ENCODE results near the gene ZBTB7C.

ZBTB7C gene

DNA sequence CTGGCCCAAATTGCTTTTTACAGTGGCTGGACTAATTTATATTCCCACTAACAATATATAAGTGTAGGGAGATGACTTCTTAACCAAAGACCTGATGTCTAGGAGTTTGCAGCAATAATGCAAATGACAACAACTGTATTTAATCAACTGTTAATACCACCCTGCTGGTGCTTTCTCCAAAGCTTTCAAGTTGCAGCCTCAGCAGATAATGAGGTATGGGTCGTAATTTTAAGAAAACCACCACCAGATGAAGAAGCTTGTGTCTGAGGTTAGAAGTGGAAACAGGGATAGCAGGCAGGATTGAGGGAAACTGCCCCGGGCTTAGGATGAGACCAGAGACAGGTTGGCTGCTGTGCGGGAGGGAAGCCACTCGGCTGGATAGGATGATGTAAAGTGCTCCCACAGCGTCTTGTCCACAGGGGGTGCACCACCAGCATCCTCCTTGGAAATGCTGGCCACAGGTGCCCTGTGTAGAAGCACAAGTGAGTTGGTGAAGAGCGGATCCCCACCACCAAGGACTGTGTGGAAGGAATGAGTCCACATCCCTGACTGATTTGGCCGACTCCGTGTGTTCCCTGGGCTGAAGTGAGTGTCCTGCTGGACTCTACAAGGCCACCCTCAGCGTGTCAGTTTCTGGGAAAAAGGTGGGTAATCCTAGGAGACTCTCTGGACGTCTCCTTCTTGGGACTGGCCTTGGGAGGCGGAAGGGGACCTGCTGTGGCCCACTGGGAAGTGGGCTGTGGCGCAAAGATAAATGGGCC lies 402.6 kb downstream of the ZBTB7C start:
- no peak for TF ChIP-seq Cebpa-rat (IDR thresholded peaks at IDR 0.05)
- no peaks in the 10 kb centered on the region for H3K36me3 ChIP-seq
- no peak overlapping the region for H3K27ac ChIP-seq
- peaks cover 15% of the 10 kb centered on the region; the same call in 1 of the 2 replicates for H3K9me3 ChIP-seq
- H3K4me3 ChIP-seq, result no peak overlapping the region
- peaks cover 7% of the 10 kb centered on the region; the same call in 1 of the 2 replicates for H3K27me3 ChIP-seq
- peaks cover 58% of the 10 kb centered on the region for H3K4me1 ChIP-seq
- 0 out of 2 replicates have a peak, but pooled peaks cover 5% of the 10 kb centered on the region for H4K20me1 ChIP-seq
- H3K9ac ChIP-seq, result no peak overlapping the region
- H3K4me2 ChIP-seq, result no peak overlapping the region

DNA sequence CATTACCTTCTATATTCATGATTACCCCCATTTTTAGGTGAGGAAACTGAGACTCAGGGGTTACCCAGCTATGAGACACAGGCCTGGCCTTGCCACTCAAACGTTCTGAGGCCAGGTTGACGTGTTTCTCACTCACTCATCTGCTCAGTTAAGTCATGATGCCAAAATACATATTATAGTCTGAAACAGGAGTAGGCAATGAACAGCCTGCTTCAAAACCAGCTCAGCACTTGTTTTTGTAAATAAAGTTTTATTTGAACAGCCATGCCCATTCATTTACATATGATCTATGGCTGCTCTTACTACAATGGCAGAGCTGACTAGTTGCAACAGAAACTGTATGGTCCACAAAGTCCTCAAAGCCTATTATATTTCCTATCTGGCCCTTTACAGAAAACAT lies 404.6 kb downstream of the ZBTB7C start:
- H4K20me1 ChIP-seq, result 0 out of 2 replicates have a peak, but pooled peaks cover 5% of the 10 kb centered on the region
- TF ChIP-seq Cebpa-rat (IDR thresholded peaks at IDR 0.05), result no peak
- peak overlapping the region; percentile 70 for H3K4me2 ChIP-seq
- no peaks in the 10 kb centered on the region for H3K36me3 ChIP-seq
- H3K4me3 ChIP-seq, result no peak overlapping the region
- H3K27me3 ChIP-seq, result peaks cover 7% of the 10 kb centered on the region; the same call in 1 of the 2 replicates
- H3K9ac ChIP-seq, result no peak overlapping the region
- H3K4me1 ChIP-seq, result peaks cover 73% of the 10 kb centered on the region
- no peaks in the 10 kb centered on the region for H3K9me3 ChIP-seq
- H3K27ac ChIP-seq, result peak overlapping the region; percentile 75

DNA sequence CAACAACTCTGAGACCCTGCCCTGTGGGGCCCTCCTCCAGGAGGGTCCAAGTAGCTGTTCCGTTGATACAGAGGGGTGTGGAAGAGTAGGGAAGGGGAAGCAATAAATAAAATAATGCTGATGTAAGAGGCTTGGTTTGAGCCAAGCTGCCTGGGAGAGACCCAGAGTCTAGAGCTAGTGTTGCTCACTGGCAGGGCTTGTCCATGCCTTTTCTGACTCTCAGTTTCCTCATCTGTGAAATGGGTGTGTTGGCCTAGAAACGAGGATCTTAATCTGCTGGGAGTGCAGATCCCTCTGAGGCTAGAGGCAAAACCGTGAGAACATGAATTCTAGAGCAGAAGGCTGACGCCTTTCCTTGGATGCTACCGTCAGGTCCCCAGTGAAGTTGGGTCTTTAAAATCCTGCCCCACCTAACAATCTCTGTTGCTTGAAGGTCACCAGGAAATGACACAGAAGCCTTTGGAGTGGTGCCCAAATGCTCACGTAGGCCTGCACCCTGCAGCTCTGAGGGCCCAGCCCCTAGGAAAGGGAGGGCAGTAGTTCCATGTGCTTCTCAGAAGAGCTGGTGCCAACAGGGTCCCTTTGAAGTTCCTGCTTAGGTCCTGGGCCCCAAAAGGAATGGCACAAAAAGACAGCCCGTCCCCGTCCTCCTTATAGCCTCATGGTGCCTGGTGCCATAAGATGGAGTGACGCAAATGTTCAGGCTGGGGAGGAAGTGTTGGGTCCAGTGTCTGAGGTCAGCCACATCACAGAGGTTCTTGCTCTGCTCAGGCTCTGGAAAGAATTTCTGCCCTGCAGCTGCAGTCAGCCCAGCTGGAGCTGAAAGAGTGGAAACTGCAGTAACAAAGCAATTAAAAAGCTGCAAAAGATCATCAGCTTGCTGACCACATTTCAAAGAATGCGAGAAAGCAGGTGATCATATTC lies 405.5 kb downstream of the ZBTB7C start:
- Histone ChIP-seq H3K4me2 (peak overlapping the region; percentile 70), H3K27ac (peak overlapping the region; percentile 75)

GRCh38 chr18:48002933-48003365 lies 406.2 kb downstream of the ZBTB7C start:
- Histone ChIP-seq H3K4me2 (peak overlapping the region; percentile 70), H3K27me3 (no peaks in the 10 kb centered on the region; the same call in 1 of the 2 replicates), H3K4me3 (no peak overlapping the region), H3K9ac (no peak overlapping the region), H4K20me1 (0 out of 2 replicates have a peak, but pooled peaks cover 5% of the 10 kb centered on the region), H3K4me1 (peaks cover 81% of the 10 kb centered on the region), H3K36me3 (no peaks in the 10 kb centered on the region), H3K27ac (peak overlapping the region; percentile 75), H3K9me3 (no peaks in the 10 kb centered on the region)
- no peak; the same call in 1 of the 2 replicates for TF ChIP-seq Cebpa-rat (IDR thresholded peaks at IDR 0.05)

More for the DNA sequence above, 405.5 kb downstream of the ZBTB7C start:
- H3K27me3 ChIP-seq, result peaks cover 3% of the 10 kb centered on the region; the same call in 1 of the 2 replicates
- no peaks in the 10 kb centered on the region for H3K9me3 ChIP-seq
- peak overlapping the region; percentile 40; the same call in 1 of the 2 replicates for H3K9ac ChIP-seq
- H3K4me3 ChIP-seq, result peak overlapping the region; percentile 11; the same call in 1 of the 2 replicates
- no peaks in the 10 kb centered on the region for H3K36me3 ChIP-seq
- peaks cover 79% of the 10 kb centered on the region for H3K4me1 ChIP-seq
- TF ChIP-seq Cebpa-rat (IDR thresholded peaks at IDR 0.05), result peak; percentile 67; the same call in 1 of the 2 replicates
- 0 out of 2 replicates have a peak, but pooled peaks cover 5% of the 10 kb centered on the region for H4K20me1 ChIP-seq

DNA sequence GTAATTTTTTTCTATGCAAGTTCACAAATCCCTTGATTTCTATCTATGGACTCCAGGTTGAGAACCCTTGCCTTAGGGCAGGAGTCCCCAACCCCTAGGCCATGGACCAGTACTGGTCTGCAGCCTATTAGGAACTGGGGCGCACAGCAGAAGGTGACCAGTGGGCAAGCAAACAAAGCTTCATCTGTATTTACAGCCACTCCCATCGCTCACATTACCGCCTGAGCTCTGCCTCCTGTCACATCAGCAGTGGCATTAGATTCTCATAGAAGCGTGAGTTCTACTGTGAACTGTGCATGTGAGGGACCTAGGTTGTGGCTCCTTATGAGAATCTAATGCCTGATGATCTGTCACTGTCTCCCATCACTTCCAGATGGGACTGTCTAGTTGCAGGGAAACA lies 408.5 kb downstream of the ZBTB7C start:
- 0 out of 2 replicates have a peak, but pooled peaks cover 5% of the 10 kb centered on the region for H4K20me1 ChIP-seq

DNA sequence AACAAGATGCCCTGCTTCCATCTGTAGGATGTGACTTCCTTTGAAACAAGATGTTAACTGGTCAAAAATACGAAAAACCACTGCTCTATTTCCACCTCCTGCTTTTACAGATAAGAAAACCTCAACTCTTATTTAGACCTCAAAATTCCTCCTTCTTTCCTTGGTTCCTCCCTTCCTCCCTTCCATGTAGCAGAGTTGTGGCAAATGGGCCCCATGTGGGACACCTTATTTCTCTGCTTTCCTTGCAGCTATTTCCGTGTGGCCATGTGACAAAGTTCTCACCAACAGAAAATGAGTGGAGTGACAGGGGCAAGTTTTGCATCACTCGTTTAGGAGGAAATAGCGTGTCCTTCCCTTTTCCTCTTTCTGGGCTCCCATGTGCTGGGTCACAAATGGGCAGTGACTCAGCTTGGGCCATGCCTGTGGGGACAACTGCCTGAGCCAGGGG lies 409.4 kb downstream of the ZBTB7C start:
- no peak for TF ChIP-seq Cebpa-rat (IDR thresholded peaks at IDR 0.05)
- H3K27me3 ChIP-seq, result no peaks in the 10 kb centered on the region
- 0 out of 2 replicates have a peak, but pooled peaks cover 5% of the 10 kb centered on the region for H4K20me1 ChIP-seq
- H3K9ac ChIP-seq, result no peak overlapping the region
- H3K27ac ChIP-seq, result peak overlapping the region; percentile 40
- H3K9me3 ChIP-seq, result peaks cover 5% of the 10 kb centered on the region; the same call in 1 of the 2 replicates
- peaks cover 90% of the 10 kb centered on the region for H3K4me1 ChIP-seq
- no peak overlapping the region for H3K4me3 ChIP-seq
- H3K4me2 ChIP-seq, result peak overlapping the region; percentile 81
- no peaks in the 10 kb centered on the region for H3K36me3 ChIP-seq

More for the DNA sequence above, 408.5 kb downstream of the ZBTB7C start:
- TF ChIP-seq Cebpa-rat (IDR thresholded peaks at IDR 0.05), result no peak
- H3K4me3 ChIP-seq, result no peak overlapping the region
- H3K36me3 ChIP-seq, result no peaks in the 10 kb centered on the region
- H3K4me2 ChIP-seq, result peak overlapping the region; percentile 11; the same call in 1 of the 2 replicates
- no peak overlapping the region for H3K27ac ChIP-seq
- peaks cover 5% of the 10 kb centered on the region; the same call in 1 of the 2 replicates for H3K9me3 ChIP-seq
- peaks cover 92% of the 10 kb centered on the region for H3K4me1 ChIP-seq
- no peak overlapping the region for H3K9ac ChIP-seq
- no peaks in the 10 kb centered on the region for H3K27me3 ChIP-seq

DNA sequence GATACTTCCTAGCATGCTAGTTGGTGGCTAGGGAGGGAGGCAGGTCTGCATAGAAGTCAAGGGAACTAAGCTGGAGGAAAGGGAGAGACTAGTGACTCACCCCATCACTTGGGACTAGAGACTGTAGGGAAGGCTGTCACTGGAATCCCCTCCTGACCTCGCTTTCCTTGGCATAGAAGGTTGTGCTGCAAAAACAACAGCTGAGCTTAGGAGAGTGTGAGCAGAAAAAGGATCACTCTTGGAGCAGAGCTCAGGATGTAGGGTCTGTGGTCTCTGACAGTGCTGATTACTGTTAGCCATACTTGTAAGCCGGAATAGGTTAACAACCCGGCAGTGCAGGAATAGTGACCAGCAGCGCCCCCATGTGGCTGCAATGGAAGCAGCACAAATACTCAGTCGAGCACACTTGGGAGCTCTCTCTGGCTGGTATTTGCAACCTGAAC lies 411.8 kb downstream of the ZBTB7C start:
- Histone ChIP-seq H3K27ac (no peak overlapping the region), H3K4me3 (no peak overlapping the region), H4K20me1 (no peaks in the 10 kb centered on the region), H3K9ac (no peak overlapping the region), H3K4me2 (no peak overlapping the region), H3K36me3 (no peaks in the 10 kb centered on the region), H3K4me1 (peaks cover 90% of the 10 kb centered on the region), H3K9me3 (peaks cover 5% of the 10 kb centered on the region; the same call in 1 of the 2 replicates), H3K27me3 (no peaks in the 10 kb centered on the region)
- no peak for TF ChIP-seq Cebpa-rat (IDR thresholded peaks at IDR 0.05)

DNA sequence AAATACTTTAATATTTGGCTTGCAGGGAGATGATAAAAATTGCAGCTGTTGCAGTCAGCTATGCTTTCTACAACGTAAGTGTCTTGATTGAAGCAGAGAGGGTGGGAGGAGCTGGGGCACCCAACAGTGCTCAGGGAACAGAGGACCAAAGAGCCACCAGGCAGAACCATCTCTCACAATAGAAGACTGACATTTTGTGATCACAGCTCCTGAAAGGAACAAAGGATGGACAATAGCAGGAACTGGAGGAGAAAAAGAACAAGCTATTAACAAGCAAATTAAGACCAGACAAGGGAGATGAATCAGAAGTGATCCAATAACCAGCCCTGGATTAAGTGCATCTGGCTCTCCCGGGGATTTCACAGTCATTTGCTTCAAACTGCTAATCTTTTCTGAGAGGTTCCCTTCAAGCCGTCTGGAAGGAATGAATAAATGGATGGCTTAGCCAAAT lies 413.1 kb downstream of the ZBTB7C start:
- Histone ChIP-seq H3K27ac (no peak overlapping the region), H3K36me3 (no peaks in the 10 kb centered on the region), H4K20me1 (no peaks in the 10 kb centered on the region), H3K9ac (no peak overlapping the region), H3K27me3 (no peaks in the 10 kb centered on the region), H3K9me3 (peaks cover 5% of the 10 kb centered on the region; the same call in 1 of the 2 replicates), H3K4me1 (peaks cover 90% of the 10 kb centered on the region), H3K4me2 (peak overlapping the region; percentile 21), H3K4me3 (no peak overlapping the region)
- no peak for TF ChIP-seq Cebpa-rat (IDR thresholded peaks at IDR 0.05)

- H3K27me3 ChIP-seq, result no peaks in the 10 kb centered on the region
- peak overlapping the region; percentile 21 for H3K4me2 ChIP-seq
- peaks cover 90% of the 10 kb centered on the region for H3K4me1 ChIP-seq
- H3K9me3 ChIP-seq, result peaks cover 5% of the 10 kb centered on the region; the same call in 1 of the 2 replicates
- no peak overlapping the region for H3K9ac ChIP-seq
- H3K36me3 ChIP-seq, result no peaks in the 10 kb centered on the region
- H3K27ac ChIP-seq, result no peak overlapping the region
- no peaks in the 10 kb centered on the region for H4K20me1 ChIP-seq
- TF ChIP-seq Cebpa-rat (IDR thresholded peaks at IDR 0.05), result no peak
- no peak overlapping the region for H3K4me3 ChIP-seq
These were observed 413.5 kb downstream of the ZBTB7C start for GRCh38 chr18:47995654-47996053.
